GM10248 (cell line): ENCODE data around the gene ERCC4.

Source experiments
- CTCF ChIA-PET: fragments of 300-600 bp; sonication (Branson Sonifier 250); formaldehyde crosslinking; extraction: SDS; loops from one replicate; lab custom pipeline; 2021; ENCODE audit warnings: antibody characterized with exemption; lab: Yijun Ruan, JAX
- POLR2A ChIA-PET: fragments of 350-650 bp; sonication (Branson Sonifier 250); formaldehyde crosslinking; extraction: SDS; loops from one replicate; lab custom pipeline; 2020; ENCODE audit warnings: antibody characterized with exemption; lab: Yijun Ruan, JAX
- DNase-seq: peaks from one replicate; pipeline ENCODE4 v3.0.0; 2012; ENCODE audit errors: extremely low spot score
- TF ChIP-seq, protein P1 (sequence below): IDR thresholded peaks from 2 replicates; pipeline ENCODE4 v1.5.1; 2012; ENCODE audit warnings: mild to moderate bottlenecking, low read depth; ENCODE audit errors: extremely low read depth, missing control alignments, control extremely low read depth

Gene ERCC4

DNA sequence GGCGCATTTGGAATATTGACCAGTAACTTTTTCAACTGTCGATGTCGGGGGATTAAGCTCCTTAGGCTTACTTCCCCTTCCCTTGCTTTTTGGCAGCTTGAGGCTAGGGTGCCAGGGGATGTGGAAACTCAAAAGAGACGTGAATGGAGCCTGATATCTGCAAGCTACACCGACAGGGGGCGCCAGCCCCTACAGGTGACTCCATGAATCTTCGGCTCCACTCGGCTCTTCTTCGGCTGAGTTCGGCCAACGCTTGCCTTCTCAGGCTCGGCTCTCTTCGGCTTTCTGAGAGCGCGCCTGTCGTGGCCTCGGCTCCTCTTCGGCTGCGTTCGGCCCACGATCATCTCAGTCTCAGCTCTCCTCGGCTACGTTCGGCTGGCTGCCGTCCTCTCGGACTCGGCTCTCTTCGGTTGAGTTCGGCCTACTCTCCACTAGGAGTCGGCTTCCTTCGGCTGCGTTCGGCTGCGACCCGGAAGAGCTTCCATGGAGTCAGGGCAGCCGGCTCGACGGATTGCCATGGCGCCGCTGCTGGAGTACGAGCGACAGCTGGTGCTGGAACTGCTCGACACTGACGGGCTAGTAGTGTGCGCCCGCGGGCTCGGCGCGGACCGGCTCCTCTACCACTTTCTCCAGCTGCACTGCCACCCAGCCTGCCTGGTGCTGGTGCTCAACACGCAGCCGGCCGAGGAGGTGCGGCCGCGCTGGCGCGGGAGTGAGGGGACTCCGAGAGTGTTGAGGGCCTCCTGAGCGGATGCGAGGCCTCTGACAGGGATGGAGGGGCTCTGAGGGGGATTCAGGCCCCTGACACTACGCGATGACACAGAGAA, at the start of gene ERCC4:
ERCC4 (plus strand) TSS at position 472 of the 827 bp plus-strand sequence; CDS start at position 484, 12 bp downstream.
- CTCF ChIA-PET, result interaction anchor here (0.6 to 5.2 kb wide), 61 partner anchors 9 to 1516 kb away, joined by 3 to 43 read pairs (median 4); no protein-coding TSS in a partner anchor
- TF ChIP-seq, protein P1, sequence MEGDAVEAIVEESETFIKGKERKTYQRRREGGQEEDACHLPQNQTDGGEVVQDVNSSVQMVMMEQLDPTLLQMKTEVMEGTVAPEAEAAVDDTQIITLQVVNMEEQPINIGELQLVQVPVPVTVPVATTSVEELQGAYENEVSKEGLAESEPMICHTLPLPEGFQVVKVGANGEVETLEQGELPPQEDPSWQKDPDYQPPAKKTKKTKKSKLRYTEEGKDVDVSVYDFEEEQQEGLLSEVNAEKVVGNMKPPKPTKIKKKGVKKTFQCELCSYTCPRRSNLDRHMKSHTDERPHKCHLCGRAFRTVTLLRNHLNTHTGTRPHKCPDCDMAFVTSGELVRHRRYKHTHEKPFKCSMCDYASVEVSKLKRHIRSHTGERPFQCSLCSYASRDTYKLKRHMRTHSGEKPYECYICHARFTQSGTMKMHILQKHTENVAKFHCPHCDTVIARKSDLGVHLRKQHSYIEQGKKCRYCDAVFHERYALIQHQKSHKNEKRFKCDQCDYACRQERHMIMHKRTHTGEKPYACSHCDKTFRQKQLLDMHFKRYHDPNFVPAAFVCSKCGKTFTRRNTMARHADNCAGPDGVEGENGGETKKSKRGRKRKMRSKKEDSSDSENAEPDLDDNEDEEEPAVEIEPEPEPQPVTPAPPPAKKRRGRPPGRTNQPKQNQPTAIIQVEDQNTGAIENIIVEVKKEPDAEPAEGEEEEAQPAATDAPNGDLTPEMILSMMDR, result peak; percentile 80
- peak; percentile 99 for DNase-seq
- POLR2A ChIA-PET, result interaction anchor here (0.7 kb wide), 1 partner anchor 366 kb away, joined by 3 read pairs; no protein-coding TSS in a partner anchor

DNA sequence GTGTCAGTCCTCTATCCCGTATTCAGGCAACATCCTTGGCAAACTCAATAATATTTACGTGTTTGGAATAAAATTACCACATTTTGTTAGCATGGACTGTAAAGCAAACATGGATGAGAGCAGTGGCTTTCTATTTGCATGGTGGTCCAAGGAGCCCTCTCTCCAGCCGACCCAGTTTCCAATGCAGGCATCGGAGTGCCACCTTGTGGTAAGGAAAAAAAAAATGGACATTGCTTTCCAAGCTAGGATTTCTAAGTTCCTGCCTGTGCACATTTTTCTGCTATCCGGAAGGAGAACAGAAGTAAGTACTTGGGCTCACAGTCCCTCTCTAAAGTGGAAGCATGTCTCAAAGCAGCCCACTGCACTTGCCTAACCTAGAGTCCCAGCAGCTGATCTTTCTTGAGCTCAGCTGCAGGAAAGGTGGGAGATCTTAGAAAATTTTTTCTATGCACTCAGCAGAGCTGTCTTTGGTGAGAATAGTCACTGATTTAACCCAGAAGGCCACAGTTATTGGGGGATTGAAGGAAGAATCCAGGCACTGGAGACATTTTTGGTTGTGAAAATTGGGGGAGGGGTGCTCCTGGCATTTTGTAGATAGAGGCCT, 46.0 kb upstream of the ERCC4 start:
- TF ChIP-seq, protein P1, result peak; percentile 29
- CTCF ChIA-PET, result interaction anchor here (1.0 to 1.5 kb wide), 5 partner anchors 8 to 976 kb away, joined by 3 to 5 read pairs (median 3); no protein-coding TSS in a partner anchor
- POLR2A ChIA-PET, result no interaction called here
- no peak for DNase-seq

DNA sequence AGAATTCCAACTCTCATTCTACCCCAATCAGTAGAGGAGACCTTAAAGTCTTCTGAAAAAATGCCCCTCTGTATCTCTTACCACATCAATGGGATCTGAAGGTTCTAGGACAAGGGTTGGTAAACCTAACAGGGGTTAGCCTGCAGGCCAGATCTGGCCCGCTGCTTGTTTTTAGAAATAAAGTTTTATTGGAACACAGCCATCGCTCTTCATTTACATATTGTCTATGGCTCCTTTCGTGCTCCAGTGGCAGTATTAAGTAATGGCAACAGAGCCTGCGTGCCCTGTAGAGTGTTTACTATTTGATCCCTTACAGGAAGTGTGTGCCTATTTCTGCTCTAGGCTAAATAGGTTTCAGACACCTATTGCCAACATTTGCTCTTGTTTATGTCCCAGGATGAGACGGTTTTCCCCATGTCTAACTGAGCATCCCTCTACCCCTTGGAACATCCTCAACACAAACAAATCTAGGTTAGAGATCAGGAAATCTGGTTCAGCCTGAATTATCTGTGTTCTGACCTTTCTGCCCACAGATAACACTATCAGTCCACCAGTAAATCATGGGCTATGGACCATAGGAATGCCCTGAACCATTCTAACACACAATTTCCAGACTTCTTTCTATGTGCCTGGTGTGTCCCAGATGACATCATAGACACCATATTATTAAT, 44.2 kb upstream of the ERCC4 start:
- CTCF ChIA-PET, result no interaction called here
- TF ChIP-seq, protein P1, result no peak
- POLR2A ChIA-PET, result no interaction called here
- no peak for DNase-seq

DNA sequence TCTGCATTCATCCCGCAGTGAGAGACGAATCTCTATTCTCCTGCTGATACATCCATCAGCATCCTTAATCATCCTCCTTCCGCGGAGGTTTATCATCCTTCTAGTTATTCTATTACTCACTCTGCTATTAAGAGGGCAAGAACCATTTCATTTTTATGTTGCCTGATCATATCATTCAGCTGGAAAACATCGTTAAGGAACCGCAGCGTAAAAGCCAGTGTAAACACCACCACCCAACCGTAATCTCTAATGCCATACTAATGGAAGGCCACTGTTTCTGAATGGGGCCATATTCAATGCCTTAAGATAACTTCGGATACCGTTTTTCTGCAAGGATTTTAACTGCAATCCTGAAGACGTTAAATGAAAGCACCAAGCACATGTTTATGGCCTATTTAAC, 36.7 kb upstream of the ERCC4 start:
- DNase-seq, result no peak
- CTCF ChIA-PET, result no interaction called here
- POLR2A ChIA-PET, result no interaction called here
- TF ChIP-seq, protein P1, result no peak

DNA sequence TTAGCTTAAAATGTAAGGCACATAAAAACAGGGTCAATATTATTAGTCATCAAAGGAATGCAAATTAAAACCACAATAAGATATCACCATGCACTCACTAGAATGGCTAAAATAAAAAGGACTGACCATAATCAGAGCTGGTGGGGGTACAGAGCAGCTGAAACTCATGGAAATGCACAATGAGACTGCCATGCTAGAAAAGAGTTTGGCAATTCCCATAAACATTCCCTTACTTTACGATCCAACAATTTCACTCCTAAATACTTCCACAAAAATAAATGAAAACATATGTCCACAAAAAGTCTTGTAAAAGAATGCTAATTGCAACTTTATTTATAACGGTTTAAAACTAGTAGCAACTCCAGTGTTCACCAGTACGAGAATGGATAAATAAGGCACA, 36.1 kb upstream of the ERCC4 start:
- CTCF ChIA-PET, result interaction anchor here (1.1 kb wide), 1 partner anchor 19 kb away, joined by 5 read pairs; no protein-coding TSS in a partner anchor
- POLR2A ChIA-PET, result no interaction called here
- TF ChIP-seq, protein P1, result no peak
- DNase-seq, result no peak

DNA sequence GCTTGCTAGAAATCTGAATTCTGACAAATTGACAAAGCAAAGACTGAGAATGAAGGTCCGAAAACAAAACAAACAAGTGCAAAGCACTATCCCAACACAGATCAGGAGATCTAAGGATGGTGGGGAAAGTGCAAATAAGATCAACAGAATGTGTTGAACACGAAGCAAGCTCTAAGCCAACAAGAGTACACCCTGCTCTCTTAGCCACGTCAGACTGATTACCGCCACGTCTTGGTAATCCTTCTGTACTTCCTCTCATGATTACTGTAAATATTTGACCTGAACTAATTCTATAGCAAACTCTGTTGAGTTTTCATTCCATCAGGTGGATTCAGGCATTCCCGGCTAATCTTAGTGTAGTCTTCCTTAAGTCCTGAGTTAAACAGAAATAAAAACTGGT, 34.3 kb upstream of the ERCC4 start:
- CTCF ChIA-PET, result interaction anchor here (0.9 to 1.4 kb wide), 3 partner anchors 10 to 31 kb away, joined by 3 read pairs; no protein-coding TSS in a partner anchor
- DNase-seq, result no peak
- TF ChIP-seq, protein P1, result no peak
- POLR2A ChIA-PET, result no interaction called here
